ENCODE data around the gene DEFB114. TPM values are rescaled to one million over a fixed set of nuclear protein-coding genes. Genes with fewer than 3 reads are reported as not detected.

The DEFB114 gene
- polyA plus RNA-seq, 3 donors, result not detected

- Mint-ChIP-seq H3K4me3 (no peak overlapping the region), H3K4me1 (no peaks in the 10 kb centered on the region), H3K9me3 (peaks cover 0 to 7% (median 2%) of the 10 kb centered on the region in 7 donors), H3K27ac (no peak overlapping the region), H3K27me3 (ENCODE audit: low read depth in 3 of 3) (peaks cover 0 to 1% (median 0%) of the 10 kb centered on the region in 3 donors), H3K36me3 (no peaks in the 10 kb centered on the region)
- Histone ChIP-seq H3K27ac (ENCODE audit: low read depth in 1 of 2, low read length in 2 of 2) (no peak overlapping the region), H3K4me3 (replicated peaks in 1 of 3; ENCODE audit: low read depth in 2 of 3, low read length in 3 of 3) (no peak overlapping the region), H3K36me3 (replicated peaks in 1 of 2; ENCODE audit: control insufficient read depth in 1 of 2, insufficient read depth in 2 of 2, low read length in 2 of 2) (no peaks in the 10 kb centered on the region), H2AFZ (ENCODE audit: insufficient read depth, low read depth, low read length, poor library complexity, severe bottlenecking) (no peak overlapping the region), H3K4me1 (ENCODE audit: control insufficient read depth in 1 of 2, insufficient read depth in 2 of 2, low read length in 2 of 2) (no peaks in the 10 kb centered on the region), H3K27me3 (ENCODE audit: control insufficient read depth in 2 of 2, insufficient read depth in 2 of 2, low read length in 2 of 2) (no peaks in the 10 kb centered on the region), H3K9me3 (replicated peaks in 1 of 2; ENCODE audit: control insufficient read depth in 1 of 2, insufficient read depth in 1 of 2, low read length in 2 of 2) (peaks cover 0 to 14% of the 10 kb centered on the region in 2 donors), H3K9ac (ENCODE audit: insufficient read depth, low read length, poor library complexity, severe bottlenecking) (no peak overlapping the region), H4K20me1 (ENCODE audit: insufficient read depth, low read length) (no peaks in the 10 kb centered on the region), H3K79me2 (ENCODE audit: insufficient read depth, low read length) (no peaks in the 10 kb centered on the region), H3K4me2 (replicated peaks; ENCODE audit: extremely low read depth, low read length, poor library complexity, severe bottlenecking) (no peak overlapping the region)
- no peak for TF ChIP-seq CTCF (IDR thresholded peaks at IDR 0.05)
- DNase-seq, result no peak
- intact Hi-C loops (cut with micrococcal nuclease), result no loop called here
- WGBS (ENCODE audit: insufficient coverage), result no CpG with 5 or more reads among the region's 1 CpG
Observed at GRCh38 chr6:49986551-49986950, 22.6 kb upstream of the DEFB114 start.

GRCh38 chr6:49982046-49982445 lies 18.1 kb upstream of the DEFB114 start:
- H3K79me2 ChIP-seq (ENCODE audit: insufficient read depth, low read length), result no peaks in the 10 kb centered on the region
- H3K9me3 ChIP-seq (replicated peaks in 1 of 2; ENCODE audit: control insufficient read depth in 1 of 2, insufficient read depth in 1 of 2, low read length in 2 of 2), result no peaks in the 10 kb centered on the region
- DNase-seq, result no peak
- H3K27me3 Mint-ChIP-seq (ENCODE audit: low read depth in 3 of 3), result peaks cover 0 to 1% (median 0%) of the 10 kb centered on the region in 3 donors
- H3K27ac Mint-ChIP-seq, result no peak overlapping the region
- TF ChIP-seq CTCF (IDR thresholded peaks at IDR 0.05), result no peak
- H3K4me3 ChIP-seq (replicated peaks in 1 of 3; ENCODE audit: low read depth in 2 of 3, low read length in 3 of 3), result no peak overlapping the region
- peaks cover 0 to 5% (median 0%) of the 10 kb centered on the region in 7 donors for H3K9me3 Mint-ChIP-seq
- H3K4me1 Mint-ChIP-seq, result peaks cover 2% of the 10 kb centered on the region
- no peaks in the 10 kb centered on the region for H3K4me1 ChIP-seq (ENCODE audit: control insufficient read depth in 1 of 2, insufficient read depth in 2 of 2, low read length in 2 of 2)
- no peak overlapping the region for H3K4me3 Mint-ChIP-seq
- WGBS (ENCODE audit: insufficient coverage), result 67% methylated on average over 1 of the region's 2 CpGs
- no peaks in the 10 kb centered on the region for H3K36me3 ChIP-seq (replicated peaks in 1 of 2; ENCODE audit: control insufficient read depth in 1 of 2, insufficient read depth in 2 of 2, low read length in 2 of 2)
- no peaks in the 10 kb centered on the region for H4K20me1 ChIP-seq (ENCODE audit: insufficient read depth, low read length)
- no peak overlapping the region for H3K27ac ChIP-seq (ENCODE audit: low read depth in 1 of 2, low read length in 2 of 2)
- intact Hi-C loops (cut with micrococcal nuclease), result no loop called here
- no peaks in the 10 kb centered on the region for H3K27me3 ChIP-seq (ENCODE audit: control insufficient read depth in 2 of 2, insufficient read depth in 2 of 2, low read length in 2 of 2)
- no peak overlapping the region for H3K4me2 ChIP-seq (replicated peaks; ENCODE audit: extremely low read depth, low read length, poor library complexity, severe bottlenecking)
- no peak overlapping the region for H2AFZ ChIP-seq (ENCODE audit: insufficient read depth, low read depth, low read length, poor library complexity, severe bottlenecking)
- H3K36me3 Mint-ChIP-seq, result no peaks in the 10 kb centered on the region
- H3K9ac ChIP-seq (ENCODE audit: insufficient read depth, low read length, poor library complexity, severe bottlenecking), result no peak overlapping the region
